AG04449 (cell line): ENCODE measurements around the gene FNDC3A.
"Not testable (repeated sequence)": the region's sequence is repeated elsewhere in the genome, so short reads cannot be mapped to it uniquely, and the experiment has no call there.

ENCODE experiments used
- CTCF ChIA-PET: fragments of 350-600 bp; formaldehyde crosslinking; extraction: SDS; loops from one replicate; lab custom pipeline; 2021; ENCODE audit warnings: antibody characterized with exemption; lab: Yijun Ruan, JAX
- POLR2A ChIA-PET: fragments of 400-600, 350-600 bp; formaldehyde crosslinking; extraction: SDS; loops from one replicate; lab custom pipeline; 2020; ENCODE audit warnings: antibody characterized with exemption, inconsistent platforms; lab: Yijun Ruan, JAX
- DNase-seq: peaks from one replicate; pipeline ENCODE4 v3.0.0-alpha.2; 2010; ENCODE audit warnings: low read depth, low spot score
- H3K4me3 ChIP-seq: 2 replicates; pipeline ENCODE4 v1.5.1; 2011; ENCODE audit warnings: low read depth, mild to moderate bottlenecking, control low read depth, low read length
- CTCF ChIP-seq: IDR thresholded peaks from one replicate; pipeline ENCODE4 v1.5.1; 2011; ENCODE audit warnings: mild to moderate bottlenecking, moderate library complexity, low read length, control low read depth, inconsistent platforms; ENCODE audit not compliant: insufficient read depth; ENCODE audit errors: missing control alignments

The FNDC3A gene

GRCh38 chr13:49146950-49147355 lies 171.2 kb downstream of the FNDC3A start:
- no peak for TF ChIP-seq CTCF
- POLR2A ChIA-PET: no interaction called here
- CTCF ChIA-PET: no interaction called here

GRCh38 chr13:49148405-49148804 lies 172.7 kb downstream of the FNDC3A start:
- TF ChIP-seq CTCF: no peak
- H3K4me3 ChIP-seq: no peak overlapping the region
- POLR2A ChIA-PET: no interaction called here
- DNase-seq: no peak
- CTCF ChIA-PET: no interaction called here

More at GRCh38 chr13:49146950-49147355, 171.2 kb downstream of the FNDC3A start:
- H3K4me3 ChIP-seq: no peak overlapping the region; the same call in 1 of the 2 replicates
- DNase-seq: peak; percentile 16

DNA sequence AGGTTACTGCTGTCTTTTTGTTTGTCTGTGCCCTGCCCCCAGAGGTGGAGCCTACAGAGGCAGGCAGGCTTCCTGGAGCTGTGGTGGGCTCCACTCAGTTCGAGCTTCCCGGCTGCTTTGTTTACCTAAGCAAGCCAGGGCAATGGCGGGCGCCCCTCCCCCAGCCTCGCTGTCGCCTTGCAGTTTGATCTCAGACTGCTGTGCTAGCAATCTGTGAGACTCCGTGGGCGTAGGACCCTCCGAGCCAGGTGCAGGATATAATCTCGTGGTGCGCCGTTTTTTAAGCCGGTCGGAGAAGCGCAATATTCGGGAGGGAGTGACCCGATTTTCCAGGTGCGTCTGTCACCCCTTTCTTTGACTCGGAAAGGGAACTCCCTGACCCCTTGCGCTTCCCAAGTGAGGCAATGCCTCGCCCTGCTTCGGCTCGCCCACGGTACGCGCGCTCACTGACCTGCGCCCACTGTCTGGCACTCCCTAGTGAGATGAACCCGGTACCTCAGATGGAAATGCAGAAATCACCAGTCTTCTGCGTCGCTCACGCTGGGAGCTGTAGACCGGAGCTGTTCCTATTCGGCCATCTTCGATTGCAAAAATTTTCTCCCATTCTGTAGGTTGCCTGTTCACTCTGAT lies 182.4 kb downstream of the FNDC3A start:
- H3K4me3 ChIP-seq, DNase-seq, CTCF ChIA-PET, POLR2A ChIA-PET: not testable (repeated sequence)

DNA sequence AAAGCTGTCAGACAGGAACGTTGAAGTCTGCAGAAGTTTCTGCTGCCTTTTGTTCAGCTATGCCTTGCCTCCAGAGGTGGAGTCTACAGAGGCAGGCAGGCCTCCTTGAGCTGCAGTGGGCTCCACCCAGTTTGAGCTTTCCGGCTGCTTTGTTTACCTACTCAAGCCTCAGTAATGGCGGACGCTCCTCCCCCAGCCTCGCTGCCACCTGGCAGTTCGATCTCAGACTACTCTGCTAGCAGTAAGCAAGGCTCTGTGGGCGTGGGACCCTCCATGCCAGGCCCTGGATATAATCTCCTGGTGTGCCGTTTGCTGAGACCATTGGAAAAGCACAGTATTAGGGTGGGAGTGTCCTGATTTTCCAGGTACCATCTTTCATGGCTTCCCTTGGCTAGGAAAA lies 187.4 kb downstream of the FNDC3A start:
- CTCF ChIA-PET, DNase-seq, H3K4me3 ChIP-seq, POLR2A ChIA-PET: not testable (repeated sequence)

GRCh38 chr13:49164712-49165111 lies 189.0 kb downstream of the FNDC3A start:
- no peak for DNase-seq
- ChIA-PET CTCF (no interaction called here), POLR2A (no interaction called here)
- H3K4me3 ChIP-seq: no peak overlapping the region
- no peak for TF ChIP-seq CTCF

DNA sequence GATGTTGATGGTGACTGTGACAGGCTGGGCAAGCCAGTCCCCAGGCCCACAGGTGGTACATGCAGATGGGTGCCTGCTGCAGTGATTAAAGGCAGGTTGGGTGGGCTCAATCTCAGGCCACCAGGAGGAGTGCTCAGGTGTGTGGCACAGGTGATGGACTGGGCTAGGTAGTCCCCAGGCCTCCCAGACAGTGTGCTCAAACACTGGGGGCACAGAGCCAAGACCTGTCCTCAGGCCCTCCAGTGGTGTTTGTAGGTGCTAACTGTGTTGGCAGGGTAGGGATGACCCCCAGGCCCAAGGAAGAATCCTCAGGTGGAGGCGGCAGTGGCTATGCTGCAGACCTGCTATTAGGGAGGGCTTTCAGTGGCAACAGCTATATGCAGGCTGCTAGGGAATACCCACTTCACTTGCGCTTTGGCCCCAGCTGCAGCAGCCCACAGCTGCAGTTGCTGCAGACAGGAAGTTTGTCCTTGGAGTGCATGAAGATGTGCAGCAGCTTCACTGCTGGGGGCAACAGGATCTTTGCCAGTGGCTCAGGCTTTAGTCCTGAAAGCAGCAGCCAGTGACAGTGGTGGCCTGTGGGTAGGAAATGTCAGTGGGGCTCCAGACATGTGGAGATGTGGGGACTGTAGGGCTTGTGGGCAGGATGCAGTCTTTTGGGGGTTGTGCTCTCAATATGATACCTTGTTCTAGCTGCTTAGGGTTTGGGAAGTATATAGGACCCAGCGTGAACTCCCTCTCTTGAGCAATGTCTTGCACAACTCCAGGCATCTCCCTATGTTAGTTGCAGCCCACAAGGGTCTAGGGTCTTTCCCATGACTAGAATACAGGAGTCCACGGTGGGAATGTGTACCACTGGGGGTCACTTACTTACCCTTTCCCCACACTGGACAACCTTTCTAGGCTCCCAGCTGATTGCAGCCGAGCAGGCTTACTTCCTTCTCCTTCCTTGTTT lies 190.4 kb downstream of the FNDC3A start:
- CTCF ChIA-PET: no interaction called here
- POLR2A ChIA-PET: no interaction called here
- no peak for DNase-seq
- TF ChIP-seq CTCF: no peak
- no peak overlapping the region for H3K4me3 ChIP-seq

DNA sequence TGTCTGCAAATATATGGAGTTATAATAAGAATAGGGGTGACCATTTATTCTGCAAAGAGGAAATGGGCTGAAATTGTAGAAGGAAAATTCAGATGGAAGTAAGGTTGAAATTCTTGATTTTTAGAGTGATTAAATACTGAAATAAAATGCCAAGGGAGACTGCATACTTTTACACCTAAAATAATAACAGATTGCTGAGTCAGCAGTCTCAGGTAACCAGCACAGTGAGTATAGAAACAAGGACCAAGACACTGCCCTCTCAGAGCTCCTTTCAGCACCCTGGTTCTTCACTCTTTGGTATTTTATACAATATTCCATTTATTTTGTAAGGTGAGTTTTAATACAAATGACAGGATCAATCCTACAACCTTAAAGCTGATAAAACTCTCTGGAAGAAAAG lies 195.6 kb downstream of the FNDC3A start:
- CTCF ChIA-PET: no interaction called here
- POLR2A ChIA-PET: no interaction called here
- TF ChIP-seq CTCF: no peak
- DNase-seq: no peak
- H3K4me3 ChIP-seq: no peak overlapping the region
